HG02642 (cell line): ENCODE data around the gene MBOAT2.
"Not testable (repeated sequence)": the region's sequence is repeated elsewhere in the genome, so short reads cannot be mapped to it uniquely, and the experiment has no call there.

Source experiments
- ATAC-seq: cut with Tn5 transposase; IDR thresholded peaks from one replicate; pipeline ENCODE4 v1.9.1; 2021; ENCODE audit warnings: mild to moderate bottlenecking; ENCODE audit not compliant: unreplicated experiment, poor library complexity

Gene MBOAT2

GRCh38 chr2:8996006-8996405 lies 7.5 kb downstream of the MBOAT2 start:
- ATAC-seq: no peak

DNA sequence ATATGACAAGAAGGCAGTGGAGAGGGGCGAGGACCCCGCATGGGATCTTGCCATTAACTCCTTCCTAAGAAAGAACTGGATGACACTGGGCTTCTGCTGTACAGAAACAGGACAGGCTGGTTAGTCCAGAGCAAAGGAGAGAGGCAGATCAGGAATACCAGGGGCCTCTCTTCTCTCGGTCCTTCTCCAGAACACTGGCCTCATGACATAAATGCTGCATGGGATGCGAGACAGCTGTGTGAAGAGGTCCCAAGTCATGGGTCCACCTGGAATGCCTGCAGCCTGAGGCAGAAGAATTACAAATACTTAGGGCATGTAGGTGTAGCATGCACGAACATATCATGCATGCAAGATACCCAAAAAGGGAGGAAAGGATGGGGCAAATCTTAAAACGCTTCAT lies 9.1 kb downstream of the MBOAT2 start:
- no peak for ATAC-seq

- ATAC-seq: no peak
Measured at GRCh38 chr2:8993902-8994278, 9.6 kb downstream of the MBOAT2 start.

DNA sequence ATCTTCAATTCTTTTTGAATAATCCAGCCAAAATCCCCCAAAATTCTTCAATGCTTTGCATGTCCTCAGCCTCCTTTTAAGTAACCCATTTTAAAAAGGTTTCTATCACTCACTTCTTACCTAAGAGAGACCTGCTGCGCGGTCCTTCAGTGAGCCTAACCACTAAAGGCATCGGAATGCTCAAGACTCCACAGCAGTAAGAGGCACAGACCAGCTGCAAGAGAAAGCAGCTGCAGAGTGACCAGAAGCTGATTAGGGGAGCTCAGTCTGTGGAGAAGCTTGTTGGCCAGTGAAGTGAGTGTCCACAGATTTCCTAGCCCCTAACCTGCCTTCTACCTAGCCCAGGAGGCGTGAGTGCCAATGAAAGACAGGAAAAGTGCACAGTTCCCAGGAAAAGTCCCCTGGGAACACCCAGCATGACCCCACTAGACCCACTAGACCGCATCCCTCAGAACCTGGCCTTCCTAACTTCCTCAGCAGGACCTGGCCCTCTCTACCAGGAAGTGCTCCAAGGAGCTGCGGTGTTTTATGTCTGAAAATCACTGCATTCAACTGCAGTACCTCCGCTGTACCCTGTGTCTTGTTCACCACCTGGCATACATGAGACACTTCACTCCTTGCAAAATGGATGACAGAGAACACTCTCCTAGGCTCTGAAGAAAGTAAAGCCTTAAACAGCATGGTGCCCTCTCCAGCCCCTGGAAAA lies 10.1 kb downstream of the MBOAT2 start:
- no peak for ATAC-seq

DNA sequence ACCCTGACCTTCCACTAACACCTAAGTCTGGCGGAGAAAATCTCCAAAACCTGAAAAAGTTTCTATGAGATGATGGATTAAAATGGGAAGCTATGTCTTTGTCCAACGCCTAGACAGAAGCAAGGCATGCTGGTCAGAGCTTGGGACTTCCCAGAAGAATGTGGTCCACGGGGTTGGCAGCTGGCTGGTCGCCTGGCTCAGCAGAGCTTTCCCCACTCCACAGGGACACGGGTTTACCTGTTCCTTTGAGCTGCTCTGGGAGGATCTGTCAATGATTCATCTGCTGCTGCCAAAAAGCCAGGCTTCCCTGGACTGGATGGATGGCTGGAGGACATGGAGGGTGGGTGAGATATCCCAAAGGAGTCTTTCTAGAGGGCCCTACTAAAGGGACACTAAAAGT lies 10.8 kb downstream of the MBOAT2 start:
- no peak for ATAC-seq

DNA sequence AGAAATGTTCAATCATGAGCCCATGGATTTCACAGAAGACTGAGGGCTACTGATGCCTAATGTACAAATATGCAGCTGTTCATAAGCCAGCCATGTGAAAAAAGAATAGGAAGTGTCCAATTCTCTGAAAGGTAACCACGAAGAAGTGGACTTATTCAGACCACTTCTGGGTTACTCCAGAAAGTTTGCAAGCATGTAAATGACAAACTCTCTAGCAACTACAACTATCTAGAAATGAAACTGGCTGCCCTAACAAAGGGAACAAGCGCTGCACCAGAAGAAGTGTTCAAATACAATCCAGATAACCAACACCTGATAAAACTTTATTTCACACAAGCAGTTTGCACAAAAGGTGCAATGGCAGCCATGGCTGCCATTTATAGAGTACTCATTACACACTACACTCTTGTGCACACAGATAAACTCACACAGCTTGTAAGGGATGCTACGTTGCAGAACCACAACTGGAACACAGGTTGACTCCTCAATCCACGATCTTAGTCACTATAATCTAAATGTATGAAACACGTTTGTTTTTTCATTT lies 13.9 kb downstream of the MBOAT2 start:
- no peak for ATAC-seq

- ATAC-seq: no peak
Measured at GRCh38 chr2:8987410-8987809, 16.1 kb downstream of the MBOAT2 start.

- no peak for ATAC-seq
Measured at GRCh38 chr2:8986327-8986976, 17.0 kb downstream of the MBOAT2 start.

GRCh38 chr2:8985561-8986326 lies 17.7 kb downstream of the MBOAT2 start:
- no peak for ATAC-seq

GRCh38 chr2:8984855-8985254 lies 18.6 kb downstream of the MBOAT2 start:
- ATAC-seq: no peak

GRCh38 chr2:8984157-8984556 lies 19.3 kb downstream of the MBOAT2 start:
- no peak for ATAC-seq

DNA sequence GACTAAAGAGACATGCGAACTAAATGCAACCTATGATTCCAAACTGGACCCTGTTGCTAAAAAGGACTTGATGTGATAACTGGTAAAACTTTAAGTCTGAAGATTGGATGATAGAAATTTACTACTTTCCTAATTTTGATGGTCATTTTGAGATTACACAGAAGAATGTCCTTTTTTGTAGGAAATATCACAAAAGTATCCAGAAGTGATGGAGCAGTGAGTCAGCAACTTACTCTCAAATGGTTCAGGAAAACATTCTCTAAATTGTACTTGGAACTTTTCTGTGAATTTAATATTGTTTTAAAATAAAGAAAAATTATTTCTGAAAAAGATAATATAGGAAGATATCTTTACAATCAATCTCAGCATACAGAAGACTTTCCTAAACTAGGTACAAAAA lies 19.9 kb downstream of the MBOAT2 start:
- ATAC-seq: no peak

- ATAC-seq: no peak
Measured at GRCh38 chr2:8981876-8982275, 21.6 kb downstream of the MBOAT2 start.

- ATAC-seq: no peak
Measured at GRCh38 chr2:8980096-8980495, 23.4 kb downstream of the MBOAT2 start.

DNA sequence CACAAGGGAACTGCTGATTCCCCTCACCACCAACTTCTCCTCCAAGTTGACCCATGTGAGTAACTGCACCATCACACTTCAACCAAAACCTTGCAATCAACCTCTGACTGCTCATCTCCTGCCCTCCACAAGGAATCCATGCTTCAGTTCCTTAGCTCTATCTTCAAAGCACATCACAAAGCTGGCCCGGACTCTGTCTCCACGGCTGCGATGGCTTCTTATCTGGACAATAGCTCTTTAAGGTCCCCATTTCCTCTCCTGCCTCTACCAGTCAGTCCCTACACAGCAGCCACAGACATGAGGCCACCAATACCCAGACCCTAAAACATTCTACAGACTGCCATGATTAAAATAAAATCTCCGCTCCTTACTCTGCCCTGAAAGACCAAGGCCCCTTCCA lies 25.7 kb downstream of the MBOAT2 start:
- no peak for ATAC-seq

DNA sequence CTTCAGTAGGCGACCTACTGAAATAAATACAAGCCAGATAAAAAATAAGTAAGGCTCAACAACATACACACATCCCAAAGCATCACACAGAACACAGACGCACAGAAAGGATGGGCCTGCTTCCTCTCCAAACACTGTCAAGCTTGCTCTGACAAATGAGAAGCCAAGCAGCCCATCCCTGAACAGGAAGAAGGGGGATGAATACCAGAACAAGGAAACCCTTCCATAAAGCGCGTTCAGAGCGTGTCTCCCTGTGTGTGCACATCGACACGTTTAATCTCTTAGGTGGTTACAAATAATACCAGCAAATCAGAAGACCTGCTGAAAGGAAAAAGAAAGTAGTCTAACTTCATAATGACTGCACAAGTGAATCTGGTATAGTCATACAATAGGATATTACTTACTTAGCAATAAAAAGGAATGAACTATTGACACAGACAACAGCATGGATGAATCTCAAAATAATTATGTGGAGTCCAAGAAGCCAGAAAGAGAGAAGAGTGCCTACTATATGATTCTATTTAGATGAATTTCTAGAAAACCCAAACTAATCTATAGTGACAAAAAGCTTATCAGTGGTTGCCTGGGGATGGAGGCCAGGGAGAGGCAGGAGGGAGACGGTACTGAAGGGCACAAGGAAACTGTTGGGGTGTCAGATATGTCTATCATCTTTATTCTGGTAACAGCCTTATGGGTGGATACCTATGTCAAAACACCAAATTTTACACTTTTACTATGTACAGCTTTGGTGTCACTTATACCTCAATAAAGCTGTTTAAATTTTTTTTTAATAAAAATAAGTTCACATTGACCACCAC lies 26.8 kb downstream of the MBOAT2 start:
- no peak for ATAC-seq

DNA sequence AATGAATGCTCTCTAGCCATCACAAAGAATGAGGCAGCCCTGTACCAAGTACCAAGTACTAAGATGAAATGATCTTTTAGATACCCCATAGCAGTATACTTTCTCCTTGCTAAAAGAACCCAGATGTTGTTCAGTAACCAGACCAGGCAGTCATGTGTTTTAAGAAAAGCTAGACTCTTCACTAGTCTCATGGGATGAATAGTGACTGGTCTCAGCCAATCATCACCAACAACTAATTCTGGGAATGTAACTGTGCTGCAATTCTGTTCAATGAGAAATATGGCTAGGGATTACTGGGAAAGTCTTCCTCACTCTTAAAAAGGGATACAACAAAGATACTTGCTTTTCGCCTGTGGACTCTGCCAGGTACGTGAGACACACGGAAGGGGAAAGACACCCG lies 29.5 kb downstream of the MBOAT2 start:
- no peak for ATAC-seq

- not testable (repeated sequence) for ATAC-seq
Measured at GRCh38 chr2:8973017-8973416, 30.5 kb downstream of the MBOAT2 start.

DNA sequence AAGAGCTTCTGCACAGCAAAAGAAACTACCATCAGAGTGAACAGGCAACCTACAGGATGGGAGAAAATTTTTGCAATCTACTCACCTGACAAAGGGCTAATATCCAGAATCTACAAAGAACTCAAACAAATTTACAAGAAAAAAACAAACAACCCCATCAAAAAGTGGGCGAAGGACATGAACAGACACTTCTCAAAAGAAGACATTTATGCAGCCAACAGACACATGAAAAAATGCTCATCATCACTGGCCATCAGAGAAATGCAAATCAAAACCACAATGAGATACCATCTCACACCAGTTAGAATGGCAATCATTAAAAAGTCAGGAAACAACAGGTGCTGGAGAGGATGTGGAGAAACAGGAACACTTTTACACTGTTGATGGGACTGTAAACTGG lies 30.9 kb downstream of the MBOAT2 start:
- ATAC-seq: not testable (repeated sequence)

DNA sequence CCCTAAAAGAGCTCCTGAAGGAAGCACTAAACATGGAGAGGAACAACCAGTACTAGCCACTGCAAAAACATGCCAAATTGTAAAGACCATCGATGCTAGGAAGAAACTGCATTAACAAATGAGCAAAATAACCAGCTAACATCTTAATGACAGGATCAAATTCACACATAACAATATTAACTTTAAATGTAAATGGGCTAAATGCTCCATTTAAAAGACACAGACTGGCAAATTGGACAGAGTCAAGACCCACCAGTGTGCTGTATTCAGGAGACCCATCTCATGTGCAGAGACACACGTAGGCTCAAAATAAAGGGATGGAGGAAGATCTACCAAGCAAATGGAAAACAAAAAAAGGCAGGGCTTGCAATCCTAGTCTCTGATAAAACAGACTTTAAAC lies 34.1 kb downstream of the MBOAT2 start:
- ATAC-seq: not testable (repeated sequence)
